ENCODE results near the gene ST3GAL2.
"Not testable (repeated sequence)": the region's sequence is repeated elsewhere in the genome, so short reads cannot be mapped to it uniquely, and the experiment has no call there.

ST3GAL2 gene

DNA sequence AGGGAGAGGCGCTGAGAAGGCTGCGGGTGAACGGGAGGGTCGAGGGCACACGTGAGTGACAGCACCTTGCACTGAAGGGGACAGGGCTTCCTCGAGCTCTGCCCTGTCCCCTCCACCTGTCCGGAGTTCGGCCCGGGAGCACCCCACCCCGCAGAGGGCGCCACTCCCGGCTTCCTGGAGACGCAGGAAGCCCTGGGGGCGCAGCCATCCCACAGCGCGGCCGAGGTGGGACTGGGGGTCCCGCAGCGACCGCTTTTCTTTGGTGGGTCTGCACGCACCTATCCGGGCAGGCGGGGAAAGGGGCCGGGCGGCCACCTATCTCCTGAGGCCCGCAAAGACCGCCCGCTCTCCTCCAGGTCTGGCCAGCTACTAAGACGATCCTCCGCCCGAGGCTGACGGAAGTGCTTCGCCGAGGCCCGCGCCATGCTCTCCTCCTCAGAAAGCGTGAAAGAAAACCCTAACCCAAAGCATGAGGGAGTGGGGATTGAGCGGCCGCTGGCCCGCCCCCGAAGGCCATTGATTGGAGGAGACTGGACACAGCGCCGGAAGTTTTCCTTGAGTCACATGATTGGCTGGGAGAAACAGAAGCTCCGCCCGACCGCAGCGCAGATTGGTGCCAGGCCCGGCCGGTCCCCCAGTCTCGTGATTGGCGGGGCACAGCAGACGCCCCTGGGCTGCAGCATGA lies 57.8 kb downstream of the ST3GAL2 start:
- DNase-seq: peak; percentile 92 to 96

DNA sequence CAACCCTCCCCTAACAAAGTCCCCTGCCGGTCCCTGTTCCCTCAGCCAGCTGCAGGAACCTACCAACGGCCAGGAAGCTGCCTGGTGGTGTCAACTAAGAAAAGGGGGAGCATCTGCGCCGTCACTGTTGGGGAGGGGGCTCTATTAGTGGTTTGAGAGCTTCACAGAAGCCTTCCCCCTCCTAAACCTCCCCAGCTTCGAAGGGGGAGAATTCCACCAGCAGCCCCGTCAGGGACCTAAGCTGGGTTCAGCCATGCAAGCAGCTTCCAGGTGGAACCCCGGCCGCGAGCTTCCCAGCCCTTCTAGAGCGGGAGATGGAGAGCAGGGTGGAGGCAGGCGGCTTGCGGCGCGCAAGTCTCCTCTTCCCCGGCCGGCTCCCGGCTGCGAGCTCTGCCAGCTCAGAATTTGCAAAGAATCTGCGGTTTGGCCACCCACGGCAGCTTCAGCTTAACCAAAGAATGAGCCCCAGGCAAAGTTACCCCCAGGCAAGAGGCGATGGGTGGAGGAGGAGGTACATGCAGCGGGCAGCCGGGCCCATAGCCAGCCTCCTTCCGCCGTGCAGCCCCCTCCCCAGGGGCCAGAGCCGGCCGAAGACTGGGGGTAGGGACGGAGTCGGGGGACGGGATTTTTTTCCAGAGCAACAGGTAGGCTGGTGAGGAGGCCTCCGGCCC lies 58.5 kb downstream of the ST3GAL2 start:
- peak; percentile 55 to 58 for DNase-seq

DNA sequence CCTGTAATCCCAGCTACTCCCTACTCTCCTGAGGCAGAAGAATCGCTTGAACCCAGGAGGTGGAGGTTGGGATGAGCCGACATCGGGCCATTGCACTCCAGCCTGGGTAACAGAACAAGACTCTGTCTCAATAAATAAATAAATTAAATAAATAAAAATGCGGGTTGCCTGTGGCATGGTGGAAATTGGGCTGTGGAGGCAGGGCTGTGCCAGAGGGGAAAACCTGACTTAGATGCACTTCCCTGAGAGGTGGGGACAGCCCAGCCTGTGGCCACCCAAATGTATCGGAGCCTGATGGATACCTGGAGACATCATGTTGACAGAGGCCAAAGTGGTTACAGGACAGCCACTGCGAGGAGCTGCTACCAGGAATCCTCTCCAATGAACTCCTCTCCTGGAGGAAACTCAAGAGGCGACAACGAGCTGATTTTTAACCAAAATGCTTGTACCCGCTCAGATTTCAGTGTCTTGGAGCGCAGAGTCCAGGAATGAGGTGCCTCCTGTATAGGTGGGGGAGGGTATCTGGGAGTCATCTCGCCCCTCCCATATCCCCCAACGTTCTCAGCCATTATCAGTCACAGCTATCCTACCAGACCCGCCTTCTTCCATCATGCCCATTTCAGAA lies 59.9 kb downstream of the ST3GAL2 start:
- no peak for DNase-seq

DNA sequence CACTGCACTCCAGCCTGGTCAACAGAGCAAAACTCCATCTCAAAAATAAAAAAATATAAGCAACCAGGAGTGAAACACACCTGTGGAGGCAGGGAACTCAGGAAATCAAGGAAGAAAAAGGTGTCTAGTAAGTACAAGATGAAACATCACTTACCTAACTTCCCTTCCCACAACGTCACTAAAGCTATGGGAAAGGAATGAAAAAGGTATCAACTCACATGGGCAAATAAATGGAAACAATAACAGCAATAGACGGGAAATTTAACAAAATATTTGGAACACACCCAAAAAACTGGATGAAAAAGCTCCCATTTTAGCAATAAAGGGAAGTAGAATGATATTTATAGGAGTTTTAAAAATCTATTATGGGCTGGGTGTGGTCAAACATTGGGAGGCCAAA lies 61.1 kb downstream of the ST3GAL2 start:
- no peak for DNase-seq

DNA sequence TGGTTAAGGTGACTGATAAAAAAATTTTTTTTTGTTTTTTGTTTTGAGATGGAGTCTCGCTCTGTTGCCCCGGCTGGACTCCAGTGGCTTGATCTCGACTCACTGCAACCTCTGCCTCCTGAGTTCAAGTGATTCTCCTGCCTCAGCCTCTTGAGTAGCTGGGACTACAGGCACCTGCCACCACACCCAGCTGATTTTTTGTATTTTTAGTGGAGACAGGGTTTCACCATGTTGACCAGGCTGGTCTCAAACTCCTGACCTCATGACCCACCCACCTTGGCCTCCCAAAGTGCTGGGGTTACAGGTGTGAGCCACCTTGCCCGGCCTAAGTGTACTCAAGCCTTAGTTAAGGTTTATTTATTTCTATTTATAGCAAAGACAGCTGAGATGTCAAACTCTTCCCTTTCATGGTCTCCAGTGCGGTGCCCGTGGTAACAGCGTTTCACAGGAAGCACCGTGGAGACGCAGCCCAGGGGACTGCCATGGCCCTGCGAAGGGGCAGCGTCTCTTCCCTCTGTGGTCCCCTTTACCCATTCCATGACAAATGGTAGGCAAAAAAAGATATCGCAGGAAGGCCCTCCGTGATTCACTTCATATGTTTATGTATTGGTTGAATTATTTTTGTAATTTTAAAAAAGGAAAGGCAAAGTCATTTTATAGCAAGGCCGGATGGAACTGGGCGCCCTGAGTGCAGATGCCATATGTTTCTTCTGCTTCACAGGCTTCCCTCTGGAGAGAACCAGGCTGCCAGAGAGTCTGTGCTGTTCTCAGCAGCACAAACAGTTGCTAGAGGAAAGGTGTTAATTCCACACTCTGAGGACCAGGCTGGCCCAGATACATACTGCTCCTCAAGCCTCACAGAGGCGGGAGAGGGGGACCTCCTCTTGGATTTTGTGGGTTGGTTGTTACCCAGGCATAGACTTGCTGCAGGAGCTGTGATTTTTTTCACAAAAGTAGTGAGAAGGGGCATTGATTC lies 63.0 kb downstream of the ST3GAL2 start:
- no peak for DNase-seq

DNA sequence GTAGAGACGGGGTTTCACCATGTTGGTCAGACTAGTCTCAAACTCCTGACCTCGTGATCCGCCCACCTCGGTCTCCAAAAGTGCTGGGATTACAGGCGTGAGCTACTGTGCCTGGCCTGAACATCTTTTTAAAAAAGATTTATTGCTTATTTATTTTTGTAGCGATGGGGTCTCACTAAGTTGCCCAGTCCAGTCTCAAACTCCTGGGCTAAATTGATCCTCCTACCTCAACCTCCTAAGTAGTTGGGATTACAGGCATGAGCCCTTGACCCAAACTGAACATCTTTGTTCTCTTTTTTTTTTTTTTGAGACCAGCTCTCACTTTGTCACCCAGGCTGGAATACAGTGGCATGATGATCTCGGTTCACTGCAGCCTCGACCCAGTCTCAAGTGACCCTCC lies 64.7 kb downstream of the ST3GAL2 start:
- no peak for DNase-seq

DNA sequence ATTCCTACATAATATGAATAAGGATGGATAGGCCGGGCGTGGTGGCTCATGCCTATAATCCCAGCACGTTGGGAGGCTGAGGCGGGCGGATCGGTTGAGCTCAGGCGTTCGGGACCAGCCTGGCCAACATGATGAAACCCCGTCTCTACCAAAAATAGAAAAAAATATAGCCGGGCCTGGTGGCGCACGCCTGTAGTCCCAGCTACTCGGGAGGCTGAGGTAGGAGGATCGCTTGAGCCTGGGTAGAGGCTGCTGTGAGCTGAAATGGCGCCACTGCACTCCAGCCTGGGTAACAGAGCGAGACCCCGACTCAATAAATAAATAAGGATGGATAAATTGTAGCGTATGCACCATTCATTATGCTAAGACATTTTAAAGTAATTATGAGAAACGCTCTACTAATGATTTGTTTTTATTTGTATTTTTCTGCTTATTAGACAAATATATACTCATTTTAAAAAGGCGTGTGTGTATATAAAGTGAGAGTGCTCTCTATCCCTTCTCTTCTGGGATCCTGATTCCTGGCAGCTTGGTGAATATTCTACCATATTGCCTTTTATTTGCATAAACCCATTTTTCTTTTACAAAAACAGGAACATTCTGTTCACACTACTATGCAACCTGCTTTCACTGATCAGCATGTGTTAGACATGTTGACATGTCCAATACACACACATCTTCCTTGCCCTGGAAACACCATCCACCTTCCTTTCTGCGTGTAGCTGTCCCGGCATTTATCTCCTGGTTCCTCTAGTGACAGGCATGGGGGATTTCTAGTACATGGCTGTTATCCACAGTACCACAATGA lies 65.8 kb downstream of the ST3GAL2 start:
- no peak for DNase-seq

DNA sequence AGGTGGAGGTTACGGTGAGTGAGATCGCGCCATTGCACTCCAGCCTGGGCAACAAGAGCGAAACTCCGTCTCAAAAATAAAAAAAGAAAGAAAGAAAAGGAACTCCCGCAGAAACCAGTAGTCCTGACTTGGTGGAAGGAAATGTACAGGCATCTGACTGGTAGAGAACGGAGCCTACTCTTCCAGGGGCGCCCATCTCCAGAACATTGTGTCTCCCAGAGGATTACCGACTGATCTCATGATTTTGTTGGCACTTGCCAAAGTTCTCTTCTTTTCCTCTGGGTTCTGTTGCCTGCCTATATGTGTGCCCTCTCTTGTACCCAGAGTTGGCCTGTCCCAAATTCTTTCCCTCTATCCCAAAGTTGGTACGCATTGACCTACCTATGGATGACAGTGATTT lies 68.0 kb downstream of the ST3GAL2 start:
- no peak for DNase-seq

DNA sequence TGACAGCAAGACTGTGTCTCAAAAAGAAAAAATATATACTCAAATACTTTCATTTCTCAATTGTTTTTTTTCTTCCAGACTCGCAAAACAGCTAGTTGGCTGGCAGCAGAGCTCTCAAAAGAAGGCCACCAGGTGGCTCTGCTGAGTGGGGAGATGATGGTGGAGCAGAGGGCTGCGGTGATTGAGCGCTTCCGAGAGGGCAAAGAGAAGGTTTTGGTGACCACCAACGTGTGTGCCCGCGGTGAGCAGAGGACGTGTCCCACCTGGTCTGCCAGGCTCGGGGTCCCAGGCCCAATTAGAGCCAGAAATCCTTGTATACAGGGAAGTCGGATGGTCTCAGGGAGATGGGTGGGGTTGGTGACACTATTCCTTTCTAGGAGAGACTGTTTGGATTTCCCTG lies 68.8 kb downstream of the ST3GAL2 start:
- not testable (repeated sequence) for DNase-seq

DNA sequence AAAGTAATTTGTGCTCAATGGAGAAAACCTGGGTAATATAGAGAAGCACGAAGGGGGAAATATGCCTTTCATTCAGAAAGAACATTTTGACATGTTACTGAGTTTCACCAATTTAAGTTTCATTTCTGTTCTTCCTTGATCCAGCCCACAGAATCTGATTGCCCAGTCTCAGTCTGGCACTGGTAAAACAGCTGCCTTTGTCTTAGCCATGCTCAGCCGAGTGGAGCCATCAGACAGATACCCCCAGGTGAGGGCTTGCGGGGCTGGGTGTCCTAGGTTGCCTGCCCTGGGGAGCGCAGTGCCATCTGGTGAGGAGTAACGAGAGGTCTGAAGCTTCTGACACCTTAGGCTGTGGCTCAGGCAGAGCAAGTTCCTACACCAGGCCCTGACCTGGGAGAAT lies 74.5 kb downstream of the ST3GAL2 start:
- DNase-seq: no peak

DNA sequence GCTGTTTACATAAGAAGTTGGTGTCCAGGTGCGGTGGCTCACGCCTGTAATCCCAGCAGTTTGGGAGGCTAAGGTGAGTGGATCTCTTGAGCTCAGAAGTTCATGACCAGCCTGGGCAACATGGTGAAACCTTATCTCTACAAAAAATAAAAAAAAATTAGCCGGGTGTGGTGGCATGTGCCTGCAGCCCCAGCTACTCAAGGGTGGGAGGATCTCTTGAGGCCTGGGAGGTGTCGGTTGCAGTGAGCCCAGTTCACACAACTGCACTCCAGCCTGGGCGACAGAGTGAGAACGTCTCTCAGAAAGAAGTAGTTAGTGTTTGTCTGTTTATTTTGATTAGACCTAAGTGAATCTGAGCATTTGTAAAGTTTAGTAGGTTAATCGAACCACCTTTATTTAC lies 79.3 kb downstream of the ST3GAL2 start:
- no peak for DNase-seq

DNA sequence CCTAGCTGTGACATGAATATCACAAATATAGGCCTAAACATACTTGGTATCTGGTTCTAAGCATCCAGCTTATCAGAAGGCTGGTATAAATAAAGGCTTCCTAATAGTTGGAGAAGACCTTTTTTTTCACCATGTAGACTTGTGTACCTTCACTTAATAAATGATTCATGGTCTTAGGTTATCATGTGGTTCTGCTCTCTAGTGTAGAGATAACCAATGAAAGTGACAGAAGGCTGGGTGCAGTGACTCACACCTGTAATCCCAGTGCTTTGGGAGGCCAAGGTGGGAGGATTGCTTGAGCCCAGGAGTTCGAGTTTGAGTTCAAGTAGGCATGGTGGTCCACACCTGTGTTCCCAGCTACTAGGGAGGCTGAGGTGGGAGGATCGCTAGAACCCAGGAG lies 89.1 kb downstream of the ST3GAL2 start:
- no peak for DNase-seq

DNA sequence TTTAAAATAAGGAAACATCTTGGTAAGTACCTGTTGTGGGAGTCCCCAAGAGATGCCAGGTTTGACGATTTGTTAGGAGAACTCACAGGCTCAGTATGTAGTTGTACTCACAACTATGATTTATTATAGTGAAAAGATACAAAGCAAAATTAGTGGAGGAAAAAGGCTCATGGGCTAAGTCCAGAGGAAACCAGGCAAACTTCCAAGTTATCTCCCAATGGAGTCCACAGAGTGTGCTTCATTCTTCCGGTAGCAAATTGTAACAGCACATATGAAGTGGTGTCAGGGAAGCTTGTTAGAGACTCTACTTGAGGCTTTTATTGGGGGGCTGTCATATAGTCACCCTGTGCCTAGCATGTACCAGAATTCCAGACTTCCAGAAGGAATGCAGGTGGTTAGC lies 89.9 kb downstream of the ST3GAL2 start:
- no peak for DNase-seq

DNA sequence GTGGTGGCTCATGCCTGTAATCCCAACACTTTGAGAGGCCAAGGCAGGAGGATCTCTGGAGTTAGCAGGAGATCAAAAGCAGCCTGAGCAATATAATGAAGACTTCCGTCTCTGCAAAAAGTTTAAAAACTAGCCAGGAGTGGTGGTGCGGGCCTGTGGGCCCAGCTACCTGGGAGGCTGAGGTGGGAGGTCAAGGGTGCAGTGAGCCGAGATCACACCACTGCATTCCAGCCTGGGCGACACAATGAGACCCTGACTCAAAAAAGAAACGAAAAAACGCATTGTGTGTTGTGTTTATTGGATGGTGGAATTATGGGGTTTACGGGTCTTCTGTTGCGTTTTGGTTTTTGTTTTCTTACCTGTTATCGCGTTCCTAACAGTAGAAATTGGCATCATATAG lies 93.1 kb downstream of the ST3GAL2 start:
- no peak for DNase-seq

DNA sequence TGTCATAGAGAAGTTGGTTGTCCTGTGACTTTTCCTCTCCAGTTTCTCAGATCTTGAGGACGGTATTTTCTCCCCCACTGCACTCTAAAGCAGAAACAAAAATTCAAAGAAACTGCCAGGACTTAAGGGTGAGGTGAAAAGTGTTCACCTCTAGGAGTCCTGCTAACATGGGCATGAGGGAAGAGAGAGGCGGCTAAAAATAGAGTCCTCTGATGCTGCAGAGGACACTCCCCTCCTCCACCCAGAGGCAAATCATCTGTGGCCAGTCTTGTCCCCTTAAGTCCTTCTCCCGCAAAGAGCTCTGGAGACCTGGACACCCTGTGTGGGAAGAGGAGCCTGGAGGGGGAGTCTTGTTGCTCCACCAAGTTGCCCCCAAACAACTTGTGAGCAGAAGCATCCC lies 96.9 kb downstream of the ST3GAL2 start:
- DNase-seq: no peak

DNA sequence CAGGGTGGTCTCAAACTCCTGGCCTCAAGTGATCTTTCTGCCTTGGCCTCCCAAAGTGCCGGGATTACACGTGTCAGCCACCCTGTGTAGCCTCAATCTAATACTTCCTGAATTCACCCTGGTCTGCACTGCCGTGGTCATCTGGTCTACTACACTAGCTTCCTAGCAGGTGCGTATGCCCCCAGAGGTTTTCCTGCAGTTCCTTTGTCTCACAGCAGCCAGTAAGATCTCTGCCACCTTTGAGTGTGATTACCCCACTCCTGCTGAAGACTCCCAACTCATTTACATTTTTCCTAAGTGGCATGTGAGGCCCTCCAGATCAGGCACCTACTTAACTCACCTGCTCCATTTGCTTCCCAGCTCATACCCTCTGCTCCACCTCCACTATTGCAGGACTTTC lies 97.3 kb downstream of the ST3GAL2 start:
- no peak for DNase-seq

DNA sequence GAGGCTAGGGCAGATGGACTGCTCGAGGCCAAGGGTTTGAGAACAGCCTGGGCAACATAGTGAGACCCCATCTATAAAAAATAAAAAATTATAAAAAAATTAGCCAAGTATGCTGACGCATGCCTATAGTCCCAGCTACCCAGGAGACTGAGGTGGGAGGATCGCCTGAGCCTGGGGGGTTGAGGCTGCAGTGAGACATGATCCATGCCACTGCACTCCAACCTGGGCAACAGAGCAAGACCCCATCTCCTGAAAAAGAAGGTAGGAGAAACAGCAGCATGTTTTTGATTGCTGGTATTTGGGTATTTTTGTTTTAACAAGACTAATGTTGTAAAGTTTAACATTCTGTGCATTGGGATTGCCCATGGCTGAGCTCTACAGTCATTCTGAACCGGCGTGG lies 101.1 kb downstream of the ST3GAL2 start:
- DNase-seq: no peak

DNA sequence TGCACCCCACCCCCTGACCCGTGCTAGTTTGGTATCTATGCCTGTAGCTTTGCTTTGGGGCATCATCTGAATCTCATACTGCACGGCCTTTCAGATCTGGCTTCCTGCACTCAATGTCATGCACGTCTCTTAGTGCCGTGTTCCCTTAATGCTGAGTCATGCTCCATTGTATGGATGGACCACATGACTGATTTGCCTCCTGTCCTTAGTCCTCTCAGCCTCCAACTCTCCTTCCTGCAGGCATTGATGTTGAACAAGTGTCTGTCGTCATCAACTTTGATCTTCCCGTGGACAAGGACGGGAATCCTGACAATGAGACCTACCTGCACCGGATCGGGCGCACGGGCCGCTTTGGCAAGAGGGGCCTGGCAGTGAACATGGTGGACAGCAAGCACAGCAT lies 106.2 kb downstream of the ST3GAL2 start:
- not testable (repeated sequence) for DNase-seq

DNA sequence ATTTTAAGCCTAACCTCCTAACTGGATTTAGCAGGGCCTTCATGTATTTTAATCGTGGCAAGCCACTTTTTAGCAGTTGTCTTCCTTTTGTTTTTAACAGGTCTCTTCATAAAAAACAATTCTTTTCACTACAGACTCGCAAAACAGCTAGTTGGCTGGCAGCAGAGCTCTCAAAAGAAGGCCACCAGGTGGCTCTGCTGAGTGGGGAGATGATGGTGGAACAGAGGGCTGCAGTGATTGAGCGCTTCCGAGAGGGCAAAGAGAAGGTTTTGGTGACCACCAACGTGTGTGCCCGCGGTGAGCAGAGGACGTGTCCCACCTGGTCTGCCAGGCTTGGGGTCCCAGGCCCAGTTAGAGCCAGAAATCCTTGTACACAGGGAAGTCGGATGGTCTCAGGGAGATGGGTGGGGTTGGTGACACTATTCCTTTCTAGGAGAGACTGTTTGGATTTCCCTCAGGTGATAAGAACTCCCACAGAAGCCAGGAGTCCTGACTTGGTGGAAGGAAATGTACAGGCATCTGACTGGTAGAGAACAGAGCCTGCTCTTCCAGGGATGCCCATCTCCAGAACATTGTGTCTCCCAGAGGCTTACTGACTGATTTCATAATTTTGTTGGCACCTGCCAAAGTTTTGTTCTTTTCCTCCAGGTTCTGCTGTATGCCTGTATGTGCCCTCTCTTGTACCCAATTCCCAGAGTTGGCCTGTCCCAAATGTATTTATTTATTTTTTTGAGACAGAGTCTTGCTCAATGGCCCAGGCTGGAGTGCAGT lies 107.1 kb downstream of the ST3GAL2 start:
- DNase-seq: no peak

DNA sequence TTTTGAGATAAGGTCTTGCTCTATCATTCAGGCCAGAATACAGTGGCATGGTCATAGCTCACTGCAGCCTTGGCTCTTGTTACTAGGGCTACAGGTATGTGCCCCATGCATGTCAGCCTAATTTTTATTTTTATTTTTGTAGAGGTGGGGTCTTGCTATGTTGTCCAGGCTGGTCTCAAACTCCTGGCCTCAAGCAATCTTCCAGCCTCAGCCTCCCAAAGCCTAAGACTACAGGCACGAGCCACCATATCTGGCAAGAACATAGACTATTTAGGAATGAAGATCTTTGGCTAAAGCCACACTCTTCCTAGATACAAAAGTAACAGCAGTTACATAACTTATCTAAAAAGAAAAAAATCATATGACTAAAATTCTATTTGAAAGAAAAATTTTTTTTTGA lies 107.8 kb downstream of the ST3GAL2 start:
- DNase-seq: no peak

All from inflammatory macrophage treated with lipopolysaccharide for 1 hour (primary cell).